ENCODE results near the gene KRAS. TPM values are rescaled to one million over a fixed set of nuclear protein-coding genes. Genes with fewer than 3 reads are reported as not detected.
"Not testable (repeated sequence)": the region's sequence is repeated elsewhere in the genome, so short reads cannot be mapped to it uniquely, and the experiment has no call there.

KRAS gene
- total RNA-seq, result 10 to 100 TPM; 20.3 to 22.1 TPM
- 13.3 TPM for polyA plus RNA-seq (ENCODE audit: insufficient read depth, low read depth, low replicate concordance)
- long read RNA-seq, donor 1, full-length matches to known transcripts, result 16 of 16 reads
- long read RNA-seq, donor 1, partial matches to known transcripts, result 0 of 16 reads
- long read RNA-seq, donor 1, other reads (novel, unspliced or antisense), result 0 of 16 reads
- long read RNA-seq, donor 2, full-length matches to known transcripts, result 6 of 6 reads
- long read RNA-seq, donor 2, partial matches to known transcripts, result 0 of 6 reads
- long read RNA-seq, donor 2, other reads (novel, unspliced or antisense), result 0 of 6 reads

DNA sequence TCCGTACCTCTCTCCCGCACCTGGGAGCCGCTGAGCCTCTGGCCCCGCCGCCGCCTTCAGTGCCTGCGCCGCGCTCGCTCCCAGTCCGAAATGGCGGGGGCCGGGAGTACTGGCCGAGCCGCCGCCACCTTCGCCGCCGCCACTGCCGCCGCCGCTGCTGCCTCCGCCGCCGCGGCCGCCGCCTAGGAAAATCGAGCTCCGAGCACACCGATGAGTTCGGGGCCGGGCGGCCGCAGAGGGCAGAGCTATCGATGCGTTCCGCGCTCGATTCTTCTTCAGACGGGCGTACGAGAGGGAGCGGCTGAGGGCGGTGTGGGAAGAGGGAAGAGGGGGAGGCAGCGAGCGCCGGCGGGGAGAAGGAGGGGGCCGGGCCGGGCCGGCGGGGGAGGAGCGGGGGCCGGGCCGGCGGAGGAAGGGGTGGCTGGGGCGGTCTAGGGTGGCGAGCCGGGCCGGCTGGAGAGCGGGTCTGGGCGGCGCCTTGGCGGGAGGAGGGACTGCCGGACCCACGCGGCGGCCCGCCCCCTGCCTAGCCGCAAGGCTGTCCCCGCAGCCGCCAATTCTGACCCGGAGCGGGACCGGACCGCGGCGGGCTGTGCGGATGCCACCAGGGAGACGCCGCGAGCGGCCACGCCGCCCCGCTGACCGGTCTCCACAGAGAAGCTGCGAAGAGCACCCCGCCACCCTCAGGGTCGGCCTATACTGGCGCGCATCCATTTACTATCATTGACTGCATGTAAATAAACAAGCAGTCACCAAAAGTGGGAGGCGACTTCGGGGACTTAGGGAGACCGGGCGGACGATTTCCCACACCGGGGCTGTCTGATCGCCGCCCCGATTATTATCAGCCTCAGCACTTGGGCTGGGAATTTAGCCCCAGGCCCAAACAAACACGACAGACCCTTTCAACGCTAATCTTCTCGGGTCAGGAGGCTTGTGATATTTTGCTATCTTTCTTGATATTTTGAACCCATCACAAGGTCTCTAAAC is at the start of gene KRAS:
KRAS (minus strand) TSS at position 186 of the 987 bp plus-strand sequence.
- H3K4me1 ChIP-seq, result peaks cover 11% of the 10 kb centered on the region
- TF ChIP-seq, protein P1, sequence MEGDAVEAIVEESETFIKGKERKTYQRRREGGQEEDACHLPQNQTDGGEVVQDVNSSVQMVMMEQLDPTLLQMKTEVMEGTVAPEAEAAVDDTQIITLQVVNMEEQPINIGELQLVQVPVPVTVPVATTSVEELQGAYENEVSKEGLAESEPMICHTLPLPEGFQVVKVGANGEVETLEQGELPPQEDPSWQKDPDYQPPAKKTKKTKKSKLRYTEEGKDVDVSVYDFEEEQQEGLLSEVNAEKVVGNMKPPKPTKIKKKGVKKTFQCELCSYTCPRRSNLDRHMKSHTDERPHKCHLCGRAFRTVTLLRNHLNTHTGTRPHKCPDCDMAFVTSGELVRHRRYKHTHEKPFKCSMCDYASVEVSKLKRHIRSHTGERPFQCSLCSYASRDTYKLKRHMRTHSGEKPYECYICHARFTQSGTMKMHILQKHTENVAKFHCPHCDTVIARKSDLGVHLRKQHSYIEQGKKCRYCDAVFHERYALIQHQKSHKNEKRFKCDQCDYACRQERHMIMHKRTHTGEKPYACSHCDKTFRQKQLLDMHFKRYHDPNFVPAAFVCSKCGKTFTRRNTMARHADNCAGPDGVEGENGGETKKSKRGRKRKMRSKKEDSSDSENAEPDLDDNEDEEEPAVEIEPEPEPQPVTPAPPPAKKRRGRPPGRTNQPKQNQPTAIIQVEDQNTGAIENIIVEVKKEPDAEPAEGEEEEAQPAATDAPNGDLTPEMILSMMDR (IDR thresholded peaks at IDR 0.05), result no peak
- peak; percentile 52 for TF ChIP-seq POLR2A (IDR thresholded peaks at IDR 0.05)
- no peaks in the 10 kb centered on the region for H3K27me3 ChIP-seq
- intact Hi-C loops (cut with DNase I; ENCODE audit: low total_unique reads), result no loop called here
- 0 to 2% methylated on average over 35 to 63 of the region's 105 CpGs for WGBS, 2 donors
- no peaks in the 10 kb centered on the region for H3K9me3 ChIP-seq
- DNase-seq, result peak; percentile 98
- no peaks in the 10 kb centered on the region for H3K36me3 ChIP-seq (ENCODE audit: low read depth, missing control alignments)
- peak within 1 kb of the TSS; percentile 96 to 98 for H3K27ac ChIP-seq
- peak within 1 kb of the TSS; percentile 98 to 100 for H3K4me3 ChIP-seq

DNA sequence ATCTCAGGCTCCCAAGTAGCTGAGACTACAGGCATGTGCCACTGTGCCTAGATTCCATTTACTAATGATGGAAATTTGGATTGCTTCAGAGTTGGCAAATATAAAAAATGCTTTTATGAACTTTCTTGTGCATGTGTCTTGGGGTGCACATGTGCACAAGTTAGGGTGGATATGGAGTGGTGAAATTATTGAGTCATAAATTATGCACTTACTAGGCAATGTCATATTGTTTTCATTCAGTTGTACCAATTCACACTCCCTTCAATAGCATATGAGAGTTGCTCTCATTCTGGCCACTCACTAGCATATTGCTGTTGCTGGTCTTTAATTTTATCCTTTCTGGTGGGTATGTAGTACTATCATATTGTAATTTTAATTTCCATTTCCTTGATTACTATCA is 45.7 kb upstream of the KRAS start:
- TF ChIP-seq POLR2A (IDR thresholded peaks at IDR 0.05), result no peak
- TF ChIP-seq, protein P1 (IDR thresholded peaks at IDR 0.05), result no peak
- H3K36me3 ChIP-seq (ENCODE audit: low read depth, missing control alignments), result no peaks in the 10 kb centered on the region
- no peak for DNase-seq
- H3K9me3 ChIP-seq, result no peaks in the 10 kb centered on the region
- no peak overlapping the region for H3K27ac ChIP-seq
- no peaks in the 10 kb centered on the region for H3K4me1 ChIP-seq
- no peaks in the 10 kb centered on the region for H3K27me3 ChIP-seq
- H3K4me3 ChIP-seq, result no peak overlapping the region
- intact Hi-C loops (cut with DNase I; ENCODE audit: low total_unique reads), result no loop called here

DNA sequence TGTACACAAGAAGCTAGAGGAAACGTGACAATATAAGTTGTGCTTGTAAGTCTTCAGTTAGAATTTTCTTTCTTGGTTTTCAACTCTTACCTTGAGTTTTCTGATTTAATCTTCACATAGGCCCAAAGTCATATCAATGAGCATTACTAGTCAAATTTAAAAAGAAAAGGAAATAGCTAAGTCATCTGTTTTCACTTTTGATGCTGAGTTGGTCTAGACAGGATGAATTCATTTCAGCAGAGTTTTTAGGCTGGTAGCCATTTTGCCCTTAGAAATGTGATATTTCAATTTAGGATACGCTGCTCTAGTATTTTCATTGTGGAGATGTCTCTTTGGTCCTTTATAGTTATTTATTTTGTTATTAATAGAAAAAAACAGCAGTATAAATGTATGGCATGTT is 44.6 kb upstream of the KRAS start:
- no peaks in the 10 kb centered on the region for H3K4me1 ChIP-seq
- H3K27me3 ChIP-seq, result no peaks in the 10 kb centered on the region
- TF ChIP-seq, protein P1 (IDR thresholded peaks at IDR 0.05), result no peak
- no peak for TF ChIP-seq POLR2A (IDR thresholded peaks at IDR 0.05)
- intact Hi-C loops (cut with DNase I; ENCODE audit: low total_unique reads), result no loop called here
- WGBS, 2 donors, result 86 to 92% methylated on average over 2 of the region's 2 CpGs
- H3K27ac ChIP-seq, result no peak overlapping the region
- no peaks in the 10 kb centered on the region for H3K9me3 ChIP-seq
- H3K36me3 ChIP-seq (ENCODE audit: low read depth, missing control alignments), result no peaks in the 10 kb centered on the region
- no peak for DNase-seq
- H3K4me3 ChIP-seq, result no peak overlapping the region

DNA sequence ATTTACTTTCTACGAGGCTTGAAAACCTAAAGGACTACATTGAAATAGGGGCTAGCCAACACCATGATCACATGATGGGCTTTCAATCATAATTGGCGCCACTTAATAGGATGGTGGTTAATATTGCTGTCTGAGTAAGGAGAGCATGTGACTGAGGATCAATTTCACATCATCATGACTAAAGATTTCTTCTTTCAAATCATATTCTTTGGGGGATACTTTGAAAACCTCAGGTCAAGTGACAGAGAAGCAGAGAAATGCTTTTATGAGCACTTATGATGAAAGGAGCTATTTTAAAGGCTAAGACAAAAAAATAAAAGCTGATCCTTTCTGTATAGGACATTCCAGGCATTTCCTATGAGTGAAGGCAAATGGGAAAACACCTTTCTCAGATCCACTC is 42.9 kb upstream of the KRAS start:
- no peak for DNase-seq
- Histone ChIP-seq H3K4me3 (no peak overlapping the region), H3K36me3 (ENCODE audit: low read depth, missing control alignments) (no peaks in the 10 kb centered on the region), H3K4me1 (no peaks in the 10 kb centered on the region), H3K27ac (no peak overlapping the region), H3K27me3 (no peaks in the 10 kb centered on the region), H3K9me3 (no peaks in the 10 kb centered on the region)
- 89 to 97% methylated on average over 2 of the region's 2 CpGs for WGBS, 2 donors
- TF ChIP-seq POLR2A (IDR thresholded peaks at IDR 0.05), result no peak
- TF ChIP-seq, protein P1 (IDR thresholded peaks at IDR 0.05), result no peak
- intact Hi-C loops (cut with DNase I; ENCODE audit: low total_unique reads), result no loop called here

DNA sequence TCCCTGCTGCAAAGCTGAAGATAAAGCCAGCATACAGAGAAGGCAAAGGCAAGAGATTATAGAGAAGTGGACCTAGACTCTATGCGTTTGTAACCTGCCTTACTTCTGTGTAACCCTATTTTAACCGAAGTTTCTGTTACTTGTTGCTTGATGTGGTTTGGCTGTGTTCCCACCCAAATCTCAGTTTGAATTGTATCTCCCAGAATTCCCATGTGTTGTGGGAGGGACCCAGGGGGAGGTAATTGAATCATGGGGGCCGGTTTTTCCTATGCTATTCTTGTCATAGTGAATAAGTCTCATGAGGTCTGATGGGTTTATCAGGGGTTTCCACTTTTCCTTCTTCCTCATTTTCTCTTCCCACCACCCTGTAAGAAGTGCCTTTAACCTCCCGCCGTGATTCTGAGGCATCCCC is 42.1 kb upstream of the KRAS start:
- WGBS, 2 donors, result 76 to 83% methylated on average over 5 of the region's 5 CpGs
- H3K4me1 ChIP-seq; H3K36me3 ChIP-seq (ENCODE audit: low read depth, missing control alignments); H3K4me3 ChIP-seq; intact Hi-C loops (cut with DNase I; ENCODE audit: low total_unique reads); H3K9me3 ChIP-seq; DNase-seq; H3K27ac ChIP-seq; H3K27me3 ChIP-seq: not testable (repeated sequence)

Measured in testis (tissue), 5 donors.